Mucosa of gallbladder (tissue), 1 donor: ENCODE measurements around the gene COPZ2. TPM values are rescaled to one million over a fixed set of nuclear protein-coding genes. Genes with fewer than 3 reads are reported as not detected.
"Not testable (repeated sequence)": the region's sequence is repeated elsewhere in the genome, so short reads cannot be mapped to it uniquely, and the experiment has no call there.

ENCODE experiments used
- DNase-seq: peaks from one replicate; pipeline ENCODE4 v3.0.0-alpha.2; 2020; ENCODE audit warnings: low spot score
- total RNA-seq: library from RNA; stranded (reverse); gene quantifications from one replicate; pipeline ENCODE4 v1.2.1, GENCODE V29; 2021
- donor health status: DM: no; HTN: no; CAD: no.

The COPZ2 gene
- total RNA-seq, 1 donor from 2014 or later = 39.3 TPM

GRCh38 chr17:48006936-48007709, 30.5 kb downstream of the COPZ2 start:
- DNase-seq = no peak

DNA sequence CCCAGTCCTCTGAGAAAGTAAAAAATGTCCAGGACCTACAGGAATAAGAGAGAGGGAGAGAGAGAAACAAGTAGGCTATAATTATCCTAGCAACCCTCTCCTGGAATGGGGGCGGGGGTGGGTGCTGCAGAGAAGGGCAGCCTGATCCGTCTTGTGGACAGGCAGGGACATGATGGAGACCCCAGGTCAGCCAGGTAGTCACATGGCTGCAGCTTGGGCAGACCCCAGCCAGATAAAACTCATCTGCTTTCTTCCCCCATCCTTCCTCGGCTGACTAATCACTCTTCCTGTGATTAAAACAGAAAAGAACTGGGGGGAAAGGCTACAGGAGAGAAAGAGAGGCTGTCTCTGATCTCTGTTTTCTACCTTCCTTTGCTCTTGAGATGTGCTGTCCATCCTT, 32.6 kb downstream of the COPZ2 start:
- no peak for DNase-seq

DNA sequence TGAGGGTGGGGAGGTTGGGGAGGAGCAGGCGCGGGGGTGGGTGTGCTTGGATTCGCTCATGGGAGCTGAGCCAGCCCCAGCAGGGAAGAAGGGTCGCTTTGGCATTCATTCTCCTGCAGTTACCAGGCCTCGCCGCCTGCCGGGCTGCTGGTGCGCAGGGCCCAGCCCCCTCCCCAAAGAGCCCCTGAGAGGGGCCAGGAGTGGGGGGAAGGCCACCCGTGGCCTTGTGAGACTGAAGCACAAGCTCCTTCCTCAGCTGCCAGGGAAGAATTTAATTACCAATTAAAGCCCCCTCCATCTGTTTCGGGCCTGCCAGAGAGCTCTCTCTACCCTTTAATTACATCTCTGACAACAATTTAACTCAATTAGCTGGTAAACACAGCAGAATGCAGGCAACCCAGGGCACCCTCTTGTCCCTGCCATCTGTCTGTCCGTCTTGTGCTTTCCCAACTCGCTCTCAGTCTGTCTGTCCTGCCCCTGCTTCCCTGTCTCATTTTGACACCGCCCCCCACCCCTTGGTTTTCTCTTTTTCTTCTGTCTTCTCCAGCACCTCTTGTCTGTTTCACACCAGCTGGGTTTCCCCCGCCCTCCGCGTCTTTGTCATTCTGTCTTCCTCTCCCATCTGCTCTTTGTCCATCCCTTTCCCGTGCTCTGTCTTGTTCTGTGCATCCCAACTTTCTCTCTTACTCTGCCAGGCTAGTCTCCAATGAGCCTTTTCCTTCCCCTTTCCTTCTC, 34.0 kb downstream of the COPZ2 start:
- no peak for DNase-seq

- no peak for DNase-seq
Observed at GRCh38 chr17:48002916-48003416, 34.6 kb downstream of the COPZ2 start.

DNA sequence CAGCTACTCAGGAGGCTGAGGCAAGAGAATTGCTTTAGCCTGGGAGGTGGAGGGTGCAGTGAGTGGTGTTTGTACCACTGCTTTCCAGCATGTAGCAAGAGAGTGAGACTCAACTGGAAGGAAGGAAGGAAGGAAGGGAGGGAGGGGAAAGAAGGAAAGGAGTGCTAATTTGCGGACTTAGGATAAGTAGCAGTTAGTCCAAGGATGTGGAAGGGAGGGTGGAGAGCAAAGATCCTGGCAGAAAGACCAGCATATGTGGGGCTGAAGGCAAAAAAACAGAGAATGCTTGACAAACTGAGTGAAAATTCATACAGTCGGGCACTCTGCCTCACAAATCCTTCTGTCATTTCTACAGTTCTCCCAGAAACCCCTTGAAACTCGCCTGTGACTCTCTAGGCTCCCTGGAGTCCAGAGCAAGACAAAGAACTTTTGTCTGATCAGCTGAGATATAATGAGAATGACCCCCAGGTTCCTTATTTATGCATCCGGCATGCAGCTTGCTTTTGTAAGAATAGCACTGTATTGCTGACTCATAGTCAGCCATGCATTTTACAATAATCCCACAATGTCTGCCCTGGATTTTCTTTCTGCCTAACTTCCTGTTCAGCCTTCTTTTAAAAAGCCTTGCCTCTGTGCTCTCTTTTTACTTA, 35.2 kb downstream of the COPZ2 start:
- DNase-seq = no peak

DNA sequence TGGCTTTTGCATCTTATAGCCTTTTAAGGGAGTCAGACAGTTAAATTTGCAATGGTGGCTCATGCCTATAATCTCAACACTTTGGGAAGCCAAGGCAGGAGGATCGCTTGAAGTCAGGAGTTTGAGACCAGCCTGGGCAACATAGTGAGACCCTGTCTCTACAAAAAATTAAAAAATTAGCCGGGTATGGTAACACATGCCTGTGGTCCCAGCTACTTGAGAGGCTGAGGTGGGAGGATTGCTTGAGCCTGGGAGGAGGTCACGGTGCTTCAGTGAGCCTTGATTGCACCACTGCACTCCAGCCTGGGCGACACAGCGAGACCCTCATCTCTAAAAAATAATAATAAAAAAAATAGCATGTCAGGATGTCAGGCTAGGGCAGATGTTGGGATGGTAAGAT, 35.9 kb downstream of the COPZ2 start:
- DNase-seq = not testable (repeated sequence)

DNA sequence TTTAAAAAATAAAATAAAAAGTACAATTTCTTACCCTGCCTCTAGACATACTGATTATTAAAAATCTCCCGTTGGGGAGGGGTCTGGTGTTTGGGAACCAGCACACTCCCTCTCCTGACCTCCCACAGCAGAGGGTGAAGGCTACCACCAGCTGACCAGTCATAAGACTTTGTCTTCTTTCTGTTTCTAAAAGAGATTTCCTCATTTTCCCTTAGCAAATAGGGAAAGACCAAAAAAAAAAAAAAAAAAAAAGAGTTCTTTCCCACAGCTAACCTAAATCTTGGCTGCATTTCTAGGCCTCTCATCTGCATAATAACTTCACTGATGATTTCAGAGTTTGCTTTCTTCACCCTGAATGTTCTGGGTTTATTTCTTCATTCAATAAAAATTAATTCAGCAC, 36.4 kb downstream of the COPZ2 start:
- DNase-seq = no peak

DNA sequence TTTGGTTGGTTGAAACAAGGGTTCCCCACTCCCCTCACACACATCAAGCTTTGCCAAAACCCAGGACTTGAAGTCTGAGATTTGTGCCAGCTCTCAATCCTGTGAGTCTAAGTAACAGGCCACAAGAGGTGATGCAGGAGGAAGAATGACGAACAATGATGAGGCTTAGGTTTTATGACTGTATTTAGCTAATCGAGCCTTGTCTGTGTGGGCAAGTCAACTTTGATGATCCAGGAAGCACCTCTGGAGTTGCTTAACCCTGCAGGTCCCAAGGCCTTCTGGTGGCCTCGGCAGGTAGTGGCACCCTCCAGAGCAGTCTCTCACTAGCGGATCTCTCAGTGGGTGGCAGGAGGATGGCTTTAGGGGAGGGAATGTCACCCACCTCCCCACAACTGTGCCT, 38.0 kb downstream of the COPZ2 start:
- no peak for DNase-seq

- no peak for DNase-seq
Observed at GRCh38 chr17:47998044-47998443, 39.6 kb downstream of the COPZ2 start.

DNA sequence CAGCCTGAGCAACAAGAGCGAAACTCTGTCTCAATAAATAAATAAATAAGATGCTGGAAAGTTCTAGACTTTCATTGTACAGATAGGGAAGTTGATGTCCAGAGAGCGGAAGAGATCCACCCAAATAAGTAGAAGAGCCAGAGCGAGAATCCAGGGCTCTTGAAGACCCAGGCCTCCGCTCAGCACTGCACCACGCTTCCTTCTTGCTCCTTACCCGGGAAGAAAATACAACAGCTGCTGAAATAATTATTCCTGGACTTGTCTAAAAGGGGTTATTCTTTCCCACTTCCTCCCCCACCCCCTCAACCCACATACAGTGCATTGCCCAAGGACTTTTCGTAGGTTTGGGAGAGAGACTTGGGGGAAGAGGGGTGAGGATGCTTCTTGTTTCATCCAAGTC, 40.0 kb downstream of the COPZ2 start:
- no peak for DNase-seq

- DNase-seq = no peak
Observed at GRCh38 chr17:47996201-47996600, 41.4 kb downstream of the COPZ2 start.

- DNase-seq = no peak
Observed at GRCh38 chr17:47995241-47995935, 42.2 kb downstream of the COPZ2 start.

DNA sequence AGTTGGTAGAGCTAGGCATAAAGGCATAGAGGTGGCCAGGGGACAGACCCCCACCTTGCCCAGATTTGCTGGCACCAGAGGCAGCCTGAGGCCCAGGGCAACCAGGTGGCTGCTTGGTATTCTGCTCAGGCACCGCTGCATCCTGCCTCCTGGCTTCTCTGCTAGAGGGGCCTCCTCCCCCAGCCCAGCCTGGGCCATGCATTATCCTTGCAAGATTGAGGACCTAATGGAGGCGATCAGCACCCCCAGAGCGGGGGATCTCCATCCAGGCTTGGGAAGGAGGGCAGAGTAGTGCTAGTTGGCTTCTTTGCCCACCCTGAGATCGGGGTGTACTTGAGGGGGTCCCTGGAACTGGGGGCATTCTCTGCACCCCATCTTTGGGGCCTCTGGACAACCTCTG, 42.9 kb downstream of the COPZ2 start:
- DNase-seq = no peak

DNA sequence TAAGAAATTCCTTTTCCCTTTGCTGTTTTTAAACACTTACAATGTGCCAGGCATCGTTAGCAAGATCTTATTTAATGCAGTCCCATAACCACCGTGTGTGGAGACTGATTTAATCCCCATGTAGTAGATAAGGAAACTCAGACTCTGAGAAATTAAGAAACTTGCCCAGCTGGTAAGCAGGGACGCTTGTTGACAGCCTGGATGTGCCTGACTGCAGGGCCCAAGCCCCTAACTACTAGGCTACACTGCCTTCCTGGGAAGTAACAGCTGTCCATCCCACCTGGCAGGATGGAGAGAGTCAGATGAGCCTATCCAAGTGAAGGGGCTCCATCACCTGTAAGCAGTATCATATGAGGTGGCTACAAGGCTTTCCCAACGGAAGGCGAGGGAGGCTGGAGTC, 43.6 kb downstream of the COPZ2 start:
- no peak for DNase-seq

DNA sequence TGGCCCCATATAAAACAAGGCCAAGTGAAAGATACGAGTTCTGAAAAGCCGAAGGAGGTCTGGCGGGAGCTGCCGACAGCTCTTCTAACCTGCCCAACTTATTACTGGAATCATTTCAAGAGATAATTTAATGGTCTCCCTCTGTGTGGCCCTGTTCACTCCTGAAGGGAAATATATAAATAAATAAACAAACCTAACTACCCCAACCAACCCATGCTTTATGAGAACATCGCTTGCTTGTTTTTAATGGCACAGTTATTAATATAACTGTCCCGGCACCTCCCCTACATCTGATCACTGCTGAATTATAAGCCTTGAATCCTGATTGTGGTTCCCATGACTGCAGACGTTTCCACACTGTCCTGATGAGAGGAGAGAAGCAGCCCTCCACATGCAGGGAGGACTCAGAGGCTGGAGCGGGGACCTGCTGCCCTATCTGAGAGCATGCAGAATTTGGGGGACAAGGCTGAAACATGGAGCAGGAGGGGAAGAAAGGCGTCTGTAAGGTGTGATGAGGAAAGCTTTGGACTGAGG, 44.5 kb downstream of the COPZ2 start:
- DNase-seq = no peak

GRCh38 chr17:47992216-47992615, 45.4 kb downstream of the COPZ2 start:
- DNase-seq = no peak

DNA sequence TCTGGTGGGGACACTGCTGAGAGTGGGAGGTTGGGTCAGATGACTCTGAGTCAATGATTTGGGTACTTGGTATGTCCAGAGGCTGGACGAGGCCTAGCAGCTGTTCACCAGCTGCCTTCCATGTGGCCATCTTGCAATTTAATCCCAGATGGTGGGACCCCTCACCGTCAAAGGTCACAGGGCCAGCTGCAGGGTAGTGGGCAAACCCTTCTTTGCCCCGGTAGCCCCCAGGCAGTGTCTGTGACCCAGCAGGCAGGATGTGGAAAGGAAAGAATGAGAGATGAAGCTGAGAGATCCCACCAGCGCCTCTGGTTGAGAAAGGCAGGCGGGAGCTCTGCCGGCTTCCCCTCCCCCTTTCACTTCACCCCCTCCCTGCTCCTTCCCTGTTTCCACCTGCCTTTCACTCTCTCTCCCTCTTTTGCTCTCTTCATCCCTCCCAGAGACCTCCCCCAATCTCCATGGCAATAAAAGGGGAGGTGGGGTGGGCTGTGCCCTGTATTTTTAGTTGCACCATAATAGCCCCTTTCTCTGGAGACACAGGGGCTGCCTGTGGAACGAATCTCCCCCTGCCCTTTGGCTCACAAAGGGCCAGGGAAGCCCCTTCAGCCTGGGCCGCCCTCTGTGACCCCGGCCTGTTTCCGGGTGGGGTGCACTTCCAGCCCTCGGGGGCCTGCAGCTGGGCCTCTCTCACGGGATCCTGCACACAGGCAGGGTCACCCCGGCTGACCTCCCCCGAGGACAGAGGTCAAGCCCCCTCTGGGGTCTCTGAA, 46.5 kb downstream of the COPZ2 start:
- no peak for DNase-seq

DNA sequence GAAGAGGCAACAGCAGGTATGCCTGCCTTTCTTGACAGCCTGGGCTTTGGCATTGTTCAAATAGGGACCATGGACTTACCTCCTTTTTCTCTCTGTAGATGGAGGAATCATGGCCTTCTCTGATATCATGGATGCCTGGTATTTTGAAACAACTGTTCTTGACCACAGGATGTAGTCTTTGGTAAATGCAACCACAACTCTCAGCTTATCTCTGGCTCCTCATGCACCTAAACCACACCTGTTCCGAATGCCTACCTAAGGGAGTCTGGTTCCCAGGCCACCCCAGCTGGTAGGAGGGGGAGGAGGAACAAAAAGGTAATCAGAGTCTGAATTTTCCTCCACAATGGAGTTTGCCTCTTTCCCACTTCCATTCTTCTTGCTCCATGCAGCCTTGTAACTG, 47.9 kb downstream of the COPZ2 start:
- DNase-seq = no peak

GRCh38 chr17:47989159-47989558, 48.4 kb downstream of the COPZ2 start:
- DNase-seq = no peak

DNA sequence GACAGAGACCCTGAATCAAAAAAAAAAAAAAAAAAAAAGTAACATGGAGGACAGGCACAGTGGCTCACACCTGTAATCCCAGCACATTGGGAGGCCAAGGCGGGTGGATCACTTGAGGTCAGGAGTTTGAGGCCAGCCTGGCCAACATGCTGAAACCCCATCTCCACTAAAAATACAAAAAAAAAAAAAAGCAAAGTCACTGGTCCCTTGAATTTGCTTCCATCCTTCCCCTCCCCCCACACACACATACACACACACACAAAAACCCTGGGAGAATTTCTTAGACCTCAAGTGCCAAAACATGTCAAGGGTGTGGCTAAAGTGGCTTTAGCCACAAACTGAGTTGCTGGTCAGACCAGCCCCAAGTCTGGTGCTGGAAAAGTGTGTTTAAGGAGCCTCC, 49.2 kb downstream of the COPZ2 start:
- not testable (repeated sequence) for DNase-seq

GRCh38 chr17:47987240-47987835, 50.3 kb downstream of the COPZ2 start:
- no peak for DNase-seq
